TTC549 (cell line): ENCODE measurements around the gene MAP3K13.

ENCODE experiments used
- FAIRE-seq: peaks from 2 replicates; lab custom pipeline; 2012; peaks lifted over from hg19 to GRCh38; lab: Jason Lieb, UNC

Gene MAP3K13, protein sequence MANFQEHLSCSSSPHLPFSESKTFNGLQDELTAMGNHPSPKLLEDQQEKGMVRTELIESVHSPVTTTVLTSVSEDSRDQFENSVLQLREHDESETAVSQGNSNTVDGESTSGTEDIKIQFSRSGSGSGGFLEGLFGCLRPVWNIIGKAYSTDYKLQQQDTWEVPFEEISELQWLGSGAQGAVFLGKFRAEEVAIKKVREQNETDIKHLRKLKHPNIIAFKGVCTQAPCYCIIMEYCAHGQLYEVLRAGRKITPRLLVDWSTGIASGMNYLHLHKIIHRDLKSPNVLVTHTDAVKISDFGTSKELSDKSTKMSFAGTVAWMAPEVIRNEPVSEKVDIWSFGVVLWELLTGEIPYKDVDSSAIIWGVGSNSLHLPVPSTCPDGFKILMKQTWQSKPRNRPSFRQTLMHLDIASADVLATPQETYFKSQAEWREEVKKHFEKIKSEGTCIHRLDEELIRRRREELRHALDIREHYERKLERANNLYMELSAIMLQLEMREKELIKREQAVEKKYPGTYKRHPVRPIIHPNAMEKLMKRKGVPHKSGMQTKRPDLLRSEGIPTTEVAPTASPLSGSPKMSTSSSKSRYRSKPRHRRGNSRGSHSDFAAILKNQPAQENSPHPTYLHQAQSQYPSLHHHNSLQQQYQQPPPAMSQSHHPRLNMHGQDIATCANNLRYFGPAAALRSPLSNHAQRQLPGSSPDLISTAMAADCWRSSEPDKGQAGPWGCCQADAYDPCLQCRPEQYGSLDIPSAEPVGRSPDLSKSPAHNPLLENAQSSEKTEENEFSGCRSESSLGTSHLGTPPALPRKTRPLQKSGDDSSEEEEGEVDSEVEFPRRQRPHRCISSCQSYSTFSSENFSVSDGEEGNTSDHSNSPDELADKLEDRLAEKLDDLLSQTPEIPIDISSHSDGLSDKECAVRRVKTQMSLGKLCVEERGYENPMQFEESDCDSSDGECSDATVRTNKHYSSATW

GRCh38 chr3:185362850-185363661 lies at the start of gene MAP3K13:
Gene MAP3K13, plus strand, starts transcription at chr3:185363136. Its CDS starts 65,446 bp downstream, at chr3:185428582.
- no peak for FAIRE-seq

DNA sequence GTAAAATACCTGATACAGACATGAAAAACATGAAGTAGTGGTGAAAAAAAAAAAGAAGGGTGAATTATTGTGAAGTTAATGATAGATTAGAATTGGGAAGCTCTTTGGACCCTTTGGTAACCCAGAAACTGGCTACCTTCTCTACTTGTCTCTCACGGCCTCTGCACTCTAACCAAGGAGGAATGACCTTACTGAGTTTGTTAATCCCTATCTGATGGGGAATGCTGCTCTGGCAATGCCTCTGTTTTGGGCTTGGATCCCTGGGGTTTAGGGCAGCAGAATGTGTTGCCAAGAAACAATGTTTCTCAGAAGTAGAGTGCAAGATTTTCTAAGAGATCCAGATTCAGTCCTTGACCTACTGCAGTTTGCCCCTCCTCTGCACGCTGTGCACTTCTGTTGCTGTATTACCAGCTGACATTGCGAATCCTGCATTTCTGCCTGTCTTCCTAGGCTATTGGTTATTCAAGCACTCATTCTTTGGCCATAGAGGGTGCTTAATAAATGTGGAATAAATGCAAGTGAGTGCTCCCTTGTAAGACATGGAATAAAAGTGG lies 49.2 kb upstream of the MAP3K13 start:
- FAIRE-seq = no peak

GRCh38 chr3:185316740-185317412 lies 46.1 kb upstream of the MAP3K13 start:
- FAIRE-seq = no peak

GRCh38 chr3:185317674-185318073 lies 45.3 kb upstream of the MAP3K13 start:
- FAIRE-seq = no peak

- FAIRE-seq = no peak
Observed at GRCh38 chr3:185318141-185318540, 44.8 kb upstream of the MAP3K13 start.

DNA sequence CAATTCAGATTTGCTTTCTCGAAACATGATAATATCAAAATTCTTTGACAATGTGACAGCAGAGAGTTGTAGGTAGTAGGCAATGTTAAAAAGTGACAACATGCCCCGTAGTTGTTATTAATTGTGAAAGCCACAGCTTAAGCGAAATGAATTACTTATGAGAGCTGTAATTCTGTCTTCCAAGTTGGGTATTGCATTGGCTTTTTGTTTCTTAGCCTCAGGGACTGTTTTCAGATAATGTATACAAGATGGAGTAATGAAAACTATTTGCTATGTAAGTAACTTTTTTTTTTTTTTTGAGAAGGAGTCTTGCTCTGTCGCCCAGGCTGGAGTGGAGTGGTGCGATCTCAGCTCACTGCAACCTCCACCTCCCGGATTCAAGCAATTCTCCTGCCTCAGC lies 43.1 kb upstream of the MAP3K13 start:
- no peak for FAIRE-seq

- FAIRE-seq = no peak
Observed at GRCh38 chr3:185320949-185321348, 42.0 kb upstream of the MAP3K13 start.

GRCh38 chr3:185322101-185322719 lies 40.7 kb upstream of the MAP3K13 start:
- FAIRE-seq = no peak

- no peak for FAIRE-seq
Observed at GRCh38 chr3:185325946-185326791, 36.8 kb upstream of the MAP3K13 start.

DNA sequence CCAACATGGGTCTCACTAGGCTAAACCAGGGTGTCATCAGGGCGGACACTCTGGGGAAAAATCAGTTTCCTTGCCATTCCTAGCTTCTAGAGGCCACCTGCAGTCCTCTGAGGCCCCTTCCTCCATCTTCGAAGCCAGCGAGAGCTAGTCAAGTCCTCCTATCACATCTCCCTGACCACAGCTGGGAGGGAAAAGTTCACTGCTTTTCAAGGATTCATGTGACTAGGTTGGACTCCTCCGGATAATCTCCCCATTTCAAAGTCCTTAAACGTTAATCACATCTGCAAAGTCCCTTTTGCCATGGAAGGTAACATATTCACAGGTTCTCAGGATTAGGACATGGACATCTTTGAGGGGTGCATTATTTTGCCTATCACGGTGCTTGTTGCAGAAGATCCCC lies 35.9 kb upstream of the MAP3K13 start:
- FAIRE-seq = no peak

- FAIRE-seq = no peak
Observed at GRCh38 chr3:185328324-185329004, 34.5 kb upstream of the MAP3K13 start.

DNA sequence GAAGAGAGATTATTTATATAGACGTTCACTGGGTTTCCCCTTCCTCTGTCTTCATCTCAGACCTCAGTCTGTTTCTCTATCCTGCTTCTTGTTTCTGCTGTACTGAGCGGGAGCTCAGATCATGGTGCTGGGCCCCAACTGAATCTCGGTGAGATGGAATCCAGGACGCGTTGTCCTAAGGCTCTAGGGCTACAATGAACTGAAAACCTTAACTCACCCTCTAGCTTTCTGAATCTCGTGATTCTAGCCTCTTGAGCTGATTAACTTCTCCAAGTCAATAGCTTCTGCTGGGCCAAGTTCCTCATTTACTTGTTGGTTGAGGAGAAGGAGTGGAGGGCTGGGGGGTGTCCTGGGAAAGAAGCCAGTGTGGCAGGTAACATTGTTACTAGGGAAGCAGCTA lies 32.7 kb upstream of the MAP3K13 start:
- FAIRE-seq = no peak

GRCh38 chr3:185330644-185331043 lies 32.3 kb upstream of the MAP3K13 start:
- no peak for FAIRE-seq

DNA sequence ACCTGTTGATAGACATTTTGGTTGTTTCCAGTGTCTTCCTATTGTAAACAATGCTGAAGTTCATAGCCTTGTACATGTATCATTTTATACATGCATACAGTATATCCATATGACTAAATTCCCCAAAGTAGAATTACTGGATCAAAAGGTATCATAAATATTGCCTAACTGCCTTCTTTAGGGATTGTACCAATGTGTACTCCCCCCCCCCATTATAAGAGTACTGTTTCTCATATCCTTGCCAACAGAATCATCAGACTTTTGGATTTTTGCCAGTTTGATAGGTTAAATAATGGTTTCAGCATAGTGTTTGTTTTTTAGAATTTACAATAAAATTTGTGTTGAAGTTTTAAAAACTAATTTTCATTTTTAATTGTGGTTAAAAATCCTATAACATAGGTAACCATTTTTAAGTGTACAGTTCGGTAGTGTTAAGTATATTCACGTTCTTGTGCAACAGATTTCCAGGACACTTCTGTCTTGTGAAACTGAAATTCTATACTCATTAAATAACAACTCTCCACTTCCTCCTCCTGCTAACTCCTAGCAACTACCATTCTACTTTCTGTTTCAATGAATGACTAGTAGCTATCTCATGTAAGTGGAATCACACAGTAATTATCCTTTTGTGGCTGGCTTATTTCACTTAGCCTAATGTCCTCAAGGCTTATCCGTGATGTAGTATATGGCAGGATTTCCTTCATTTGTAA lies 30.8 kb upstream of the MAP3K13 start:
- FAIRE-seq = no peak

GRCh38 chr3:185335799-185336198 lies 27.1 kb upstream of the MAP3K13 start:
- FAIRE-seq = no peak

DNA sequence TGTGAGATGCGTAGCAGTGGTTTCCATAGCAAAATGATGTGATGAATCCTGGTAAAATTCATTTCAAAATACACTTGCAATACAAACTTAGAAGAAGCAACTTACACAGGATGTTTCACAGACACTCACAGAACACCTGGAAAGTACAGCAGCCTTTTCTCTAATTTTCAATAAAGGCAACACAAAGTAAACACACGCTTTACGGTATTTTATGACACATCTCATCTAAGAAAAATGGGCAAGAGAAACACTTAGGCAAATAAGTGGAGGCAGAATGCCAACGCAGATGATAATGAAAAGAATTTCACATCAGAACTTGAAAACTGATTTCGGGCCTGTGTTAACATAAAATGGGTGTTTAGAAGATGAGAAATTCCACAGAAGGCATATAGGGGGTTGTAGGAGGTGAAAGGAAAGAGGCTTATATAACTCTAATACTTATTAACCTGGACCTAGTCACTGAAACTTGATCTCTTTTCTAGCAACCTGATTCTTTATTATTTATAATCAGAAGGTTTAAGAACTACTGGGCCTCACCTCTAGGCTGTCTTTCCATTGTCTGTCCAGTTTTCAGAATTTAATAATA lies 25.6 kb upstream of the MAP3K13 start:
- no peak for FAIRE-seq

DNA sequence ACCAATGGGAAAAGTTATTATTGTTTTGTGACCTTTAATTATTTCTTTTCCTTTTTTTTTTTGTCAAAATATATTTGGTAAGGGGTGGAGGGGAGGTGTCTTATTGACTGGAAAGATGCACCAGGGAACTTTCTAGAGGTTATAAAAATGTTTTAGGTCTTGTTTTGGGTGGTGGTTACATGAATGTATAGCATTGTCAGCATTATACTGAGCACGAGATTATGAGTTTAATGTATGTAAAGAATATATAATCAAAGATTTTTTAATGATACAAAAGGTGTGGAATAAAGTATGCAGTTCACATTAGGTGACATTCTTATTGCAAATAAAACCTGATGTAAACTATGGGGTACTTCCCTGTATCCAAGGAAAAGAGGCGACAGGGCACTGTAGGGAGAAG lies 23.0 kb upstream of the MAP3K13 start:
- FAIRE-seq = no peak

- FAIRE-seq = no peak
Observed at GRCh38 chr3:185340751-185341150, 22.2 kb upstream of the MAP3K13 start.
